ENCODE data around the gene SVIL. TPM values are rescaled to one million over a fixed set of nuclear protein-coding genes. Genes with fewer than 3 reads are reported as not detected.
"Not testable (repeated sequence)": the region's sequence is repeated elsewhere in the genome, so short reads cannot be mapped to it uniquely, and the experiment has no call there.

The SVIL gene
- total and polyA plus RNA-seq, 2 of the 13 experiments (the other 11 are each of a cell fraction or from before 2014, with no cell fraction given) = 3.9 to 12.1 TPM

DNA sequence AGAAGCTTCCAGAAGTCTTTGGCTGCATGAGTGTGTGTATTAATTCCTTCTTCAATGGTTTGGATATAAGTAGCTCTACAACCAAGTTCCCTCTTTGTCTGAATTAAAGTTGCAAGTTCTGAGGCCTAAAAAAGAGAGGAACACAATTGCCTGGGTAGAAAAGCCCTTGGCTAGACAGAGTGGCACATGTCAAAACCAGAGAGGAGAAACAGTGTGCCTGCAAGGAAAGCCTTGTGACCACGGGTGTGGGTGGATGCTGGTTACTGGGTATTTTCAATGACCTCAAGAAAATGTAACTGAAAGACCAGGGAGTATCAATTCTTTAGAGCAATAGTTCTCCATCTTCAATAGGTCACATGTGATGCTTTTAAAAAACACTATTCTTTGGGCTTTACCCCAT lies 148.3 kb downstream of the SVIL start:
- ChIA-PET CTCF (ENCODE audit: low intra/inter-chr PET ratio, low total read pairs) (no interaction called here), POLR2A (no interaction called here)
- Histone ChIP-seq H3K9ac (ENCODE audit: insufficient read depth, low read depth, low read length) (no peak overlapping the region), H3K4me1 (ENCODE audit: insufficient read depth, low read length) (peaks cover 16% of the 10 kb centered on the region), H3K36me3 (replicated peaks in 1 of 2; ENCODE audit: control insufficient read depth in 1 of 2, insufficient read depth in 2 of 2, low read length in 2 of 2) (no peaks in the 10 kb centered on the region), H3K27me3 (ENCODE audit: control insufficient read depth in 1 of 2, insufficient read depth in 2 of 2, low read length in 2 of 2) (no peaks in the 10 kb centered on the region), H2AFZ (ENCODE audit: low read length) (no peak overlapping the region), H4K20me1 (ENCODE audit: insufficient read depth, low read length) (no peaks in the 10 kb centered on the region), H3K9me3 (ENCODE audit: low read length) (no peaks in the 10 kb centered on the region), H3K79me2 (ENCODE audit: insufficient read depth, low read length) (no peaks in the 10 kb centered on the region), H3K4me3 (replicated peaks in 1 of 3; ENCODE audit: insufficient read depth in 1 of 3, low read depth in 2 of 3, low read length in 3 of 3) (no peak overlapping the region), H3K4me2 (ENCODE audit: low read depth, low read length) (no peak overlapping the region), H3K27ac (ENCODE audit: extremely low read length, insufficient read depth, low read length) (no peak overlapping the region)
- FAIRE-seq (no peak), ATAC-seq (no peak), DNase-seq (ENCODE audit: low spot score) (no peak)
- intact Hi-C loops (cut with micrococcal nuclease; ENCODE audit: unreplicated experiment) (no loop called here), in situ Hi-C loops (cut with HindIII; ENCODE audit: extremely low pct_ligation_motif_present, low pct_unique_long_range_greater_than_20kb) (no loop called here)
- WGBS (ENCODE audit: low lambda C conversion rate) = 93% methylated on average over 1 of the region's 1 CpG
- TF ChIP-seq ELF4 (CRISPR knock-in tag; IDR thresholded peaks at IDR 0.05; ENCODE audit: borderline replicate concordance) (no peak), ZNF232 (CRISPR knock-in tag; IDR thresholded peaks at IDR 0.05; ENCODE audit: borderline replicate concordance) (no peak), ZNF768 (CRISPR knock-in tag; IDR thresholded peaks at IDR 0.05) (no peak)
- no TSS peak for BruUV-seq (replicated peaks)

DNA sequence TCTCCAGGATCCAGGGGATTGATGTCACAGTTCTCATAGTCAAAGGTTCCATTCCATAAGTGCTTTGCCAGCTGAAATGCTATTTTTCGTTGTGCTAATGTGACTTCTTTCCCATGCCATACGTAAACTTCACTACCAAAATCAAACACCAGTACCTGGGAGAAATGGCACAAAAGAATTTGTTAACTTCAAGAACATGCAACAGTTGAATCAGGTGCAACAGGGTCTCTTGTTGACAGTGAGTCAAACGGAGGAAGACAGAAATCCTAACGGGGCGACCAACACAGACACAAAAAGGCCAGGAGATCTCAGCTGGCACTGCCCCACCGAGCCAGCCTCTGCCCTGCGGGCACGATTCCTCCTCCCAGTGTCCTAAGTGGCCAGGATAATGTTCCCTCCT lies 150.1 kb downstream of the SVIL start:
- POLR2A ChIA-PET; H3K79me2 ChIP-seq (ENCODE audit: insufficient read depth, low read length); H2AFZ ChIP-seq (ENCODE audit: low read length); in situ Hi-C loops (cut with HindIII; ENCODE audit: extremely low pct_ligation_motif_present, low pct_unique_long_range_greater_than_20kb); H4K20me1 ChIP-seq (ENCODE audit: insufficient read depth, low read length); H3K9ac ChIP-seq (ENCODE audit: insufficient read depth, low read depth, low read length); H3K36me3 ChIP-seq (replicated peaks in 1 of 2; ENCODE audit: control insufficient read depth in 1 of 2, insufficient read depth in 2 of 2, low read length in 2 of 2); H3K27ac ChIP-seq (ENCODE audit: extremely low read length, insufficient read depth, low read length); H3K4me3 ChIP-seq (replicated peaks in 1 of 3; ENCODE audit: insufficient read depth in 1 of 3, low read depth in 2 of 3, low read length in 3 of 3); intact Hi-C loops (cut with micrococcal nuclease; ENCODE audit: unreplicated experiment); BruUV-seq (replicated peaks); H3K4me2 ChIP-seq (ENCODE audit: low read depth, low read length); ATAC-seq; H3K9me3 ChIP-seq (ENCODE audit: low read length); CTCF ChIA-PET (ENCODE audit: low intra/inter-chr PET ratio, low total read pairs); DNase-seq (ENCODE audit: low spot score); FAIRE-seq; H3K27me3 ChIP-seq (ENCODE audit: control insufficient read depth in 1 of 2, insufficient read depth in 2 of 2, low read length in 2 of 2): not testable (repeated sequence)
- WGBS (ENCODE audit: low lambda C conversion rate) = 94% methylated on average over 8 of the region's 8 CpGs
- H3K4me1 ChIP-seq (ENCODE audit: insufficient read depth, low read length) = peaks cover 19% of the 10 kb centered on the region
